Rectal smooth muscle tissue (tissue), 1 donor: Measurements from ENCODE around the gene SOX12.
"Not testable (repeated sequence)": the region's sequence is repeated elsewhere in the genome, so short reads cannot be mapped to it uniquely, and the experiment has no call there.

ENCODE experiments used
- H3K27ac ChIP-seq: one replicate; pipeline ENCODE4 v1.7.0; 2013; ENCODE audit warnings: low read depth, low read length, inconsistent platforms
- H3K27me3 ChIP-seq: one replicate; pipeline ENCODE4 v1.7.0; 2013; ENCODE audit warnings: low read length; ENCODE audit not compliant: control insufficient read depth, insufficient read depth
- H3K36me3 ChIP-seq: one replicate; pipeline ENCODE4 v1.7.0; 2013; ENCODE audit warnings: low read length; ENCODE audit not compliant: control insufficient read depth, insufficient read depth
- H3K4me1 ChIP-seq: one replicate; pipeline ENCODE4 v1.7.0; 2013; ENCODE audit warnings: low read length; ENCODE audit not compliant: control insufficient read depth, insufficient read depth
- H3K4me3 ChIP-seq: one replicate; pipeline ENCODE4 v1.7.0; 2013; ENCODE audit warnings: low read length
- H3K9ac ChIP-seq: one replicate; pipeline ENCODE4 v1.7.0; 2013; ENCODE audit warnings: low read length

SOX12 gene

GRCh38 chr20:347317-347639 lies 21.9 kb downstream of the SOX12 start:
- H3K4me3 ChIP-seq = peak overlapping the region; percentile 92
- no peak overlapping the region for H3K9ac ChIP-seq
- H3K4me1 ChIP-seq = no peaks in the 10 kb centered on the region
- no peaks in the 10 kb centered on the region for H3K27me3 ChIP-seq
- H3K36me3 ChIP-seq = no peaks in the 10 kb centered on the region
- peak overlapping the region; percentile 98 for H3K27ac ChIP-seq

GRCh38 chr20:347640-348484 lies 22.5 kb downstream of the SOX12 start:
- H3K4me3 ChIP-seq = peak overlapping the region; percentile 92
- H3K36me3 ChIP-seq = no peaks in the 10 kb centered on the region
- no peaks in the 10 kb centered on the region for H3K4me1 ChIP-seq
- no peaks in the 10 kb centered on the region for H3K27me3 ChIP-seq
- H3K27ac ChIP-seq = peak overlapping the region; percentile 98
- H3K9ac ChIP-seq = peak overlapping the region; percentile 94

GRCh38 chr20:348972-349841 lies 23.9 kb downstream of the SOX12 start:
- H3K4me3 ChIP-seq = peak overlapping the region; percentile 92
- H3K27me3 ChIP-seq = no peaks in the 10 kb centered on the region
- H3K36me3 ChIP-seq = no peaks in the 10 kb centered on the region
- peak overlapping the region; percentile 98 for H3K27ac ChIP-seq
- H3K9ac ChIP-seq = no peak overlapping the region
- H3K4me1 ChIP-seq = no peaks in the 10 kb centered on the region

DNA sequence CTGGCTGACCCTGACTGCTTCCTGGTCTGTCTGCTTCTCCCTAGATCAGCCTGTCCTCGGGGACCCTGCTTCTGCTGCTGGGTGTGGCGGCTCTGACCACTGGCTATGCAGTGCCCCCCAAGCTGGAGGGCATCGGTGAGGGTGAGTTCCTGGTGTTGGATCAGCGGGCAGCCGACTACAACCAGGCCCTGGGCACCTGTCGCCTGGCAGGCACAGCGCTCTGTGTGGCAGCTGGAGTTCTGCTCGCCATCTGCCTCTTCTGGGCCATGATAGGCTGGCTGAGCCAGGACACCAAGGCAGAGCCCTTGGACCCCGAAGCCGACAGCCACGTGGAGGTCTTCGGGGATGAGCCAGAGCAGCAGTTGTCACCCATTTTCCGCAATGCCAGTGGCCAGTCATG lies 27.8 kb downstream of the SOX12 start:
- Histone ChIP-seq H3K4me3 (no peak overlapping the region), H3K4me1 (no peaks in the 10 kb centered on the region), H3K9ac (no peak overlapping the region), H3K27ac (no peak overlapping the region), H3K27me3 (no peaks in the 10 kb centered on the region), H3K36me3 (no peaks in the 10 kb centered on the region)

GRCh38 chr20:354298-354977 lies 29.1 kb downstream of the SOX12 start:
- H3K27ac ChIP-seq = no peak overlapping the region

DNA sequence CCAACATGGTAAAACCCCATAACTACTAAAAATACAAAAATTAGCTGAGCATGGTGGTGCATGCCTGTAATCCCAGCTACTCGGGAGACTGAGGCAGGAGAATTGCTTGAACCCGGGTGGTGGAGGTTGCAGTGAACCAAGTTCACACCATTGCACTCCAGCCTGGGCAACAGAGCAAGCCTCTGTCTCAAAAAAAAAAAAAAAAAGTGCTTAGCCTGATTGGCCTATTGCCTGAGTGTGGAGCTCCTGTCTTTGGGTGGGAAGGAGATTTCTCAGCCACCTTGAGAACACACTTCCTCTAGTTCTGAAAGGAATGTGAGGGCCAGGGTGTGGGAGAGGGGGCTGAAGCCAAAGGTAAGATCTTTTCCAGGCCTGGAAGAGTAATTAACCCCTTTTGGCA lies 30.8 kb downstream of the SOX12 start:
- H3K27me3 ChIP-seq = not testable (repeated sequence)

More at GRCh38 chr20:354298-354977, 29.1 kb downstream of the SOX12 start:
- no peaks in the 10 kb centered on the region for H3K36me3 ChIP-seq
- no peaks in the 10 kb centered on the region for H3K27me3 ChIP-seq
- H3K4me1 ChIP-seq = no peaks in the 10 kb centered on the region
- H3K4me3 ChIP-seq = no peak overlapping the region
- no peak overlapping the region for H3K9ac ChIP-seq

DNA sequence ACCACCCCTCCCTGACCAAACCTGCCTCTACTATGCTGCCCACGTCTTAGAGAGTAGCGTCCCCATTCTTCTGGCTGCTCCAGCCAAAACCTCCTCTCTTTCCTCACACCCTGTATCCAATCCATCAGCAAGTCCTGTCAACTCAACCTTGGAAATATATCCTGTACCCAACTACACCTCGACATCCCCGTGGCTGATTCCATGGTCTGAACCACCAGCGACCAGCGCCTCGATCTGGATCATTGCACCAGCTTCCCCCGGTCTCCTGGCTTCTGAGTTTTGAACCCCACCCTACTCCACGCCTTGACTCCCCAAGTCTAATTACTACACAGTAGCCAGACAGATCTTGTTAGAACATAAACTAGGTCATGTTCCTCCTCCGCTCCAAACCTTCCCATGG lies 31.4 kb downstream of the SOX12 start:
- Histone ChIP-seq H3K4me3 (no peak overlapping the region), H3K9ac (no peak overlapping the region), H3K4me1 (no peaks in the 10 kb centered on the region), H3K27me3 (no peaks in the 10 kb centered on the region), H3K36me3 (no peaks in the 10 kb centered on the region), H3K27ac (no peak overlapping the region)

More for the DNA sequence above, 30.8 kb downstream of the SOX12 start:
- not testable (repeated sequence) for H3K4me3 ChIP-seq, H3K4me1 ChIP-seq, H3K9ac ChIP-seq, H3K36me3 ChIP-seq, H3K27ac ChIP-seq

GRCh38 chr20:358891-359555 lies 33.7 kb downstream of the SOX12 start:
- H3K9ac ChIP-seq = no peak overlapping the region
- no peak overlapping the region for H3K4me3 ChIP-seq
- no peaks in the 10 kb centered on the region for H3K4me1 ChIP-seq
- no peak overlapping the region for H3K27ac ChIP-seq
- no peaks in the 10 kb centered on the region for H3K36me3 ChIP-seq
- no peaks in the 10 kb centered on the region for H3K27me3 ChIP-seq

GRCh38 chr20:361561-361960 lies 36.2 kb downstream of the SOX12 start:
- H3K27me3 ChIP-seq = no peaks in the 10 kb centered on the region
- no peak overlapping the region for H3K9ac ChIP-seq
- H3K4me1 ChIP-seq = no peaks in the 10 kb centered on the region
- no peak overlapping the region for H3K27ac ChIP-seq
- H3K4me3 ChIP-seq = no peak overlapping the region
- no peaks in the 10 kb centered on the region for H3K36me3 ChIP-seq

GRCh38 chr20:362271-363254 lies 37.2 kb downstream of the SOX12 start:
- Histone ChIP-seq H3K4me1 (no peaks in the 10 kb centered on the region), H3K36me3 (no peaks in the 10 kb centered on the region), H3K27ac (no peak overlapping the region), H3K9ac (no peak overlapping the region), H3K4me3 (no peak overlapping the region), H3K27me3 (no peaks in the 10 kb centered on the region)

DNA sequence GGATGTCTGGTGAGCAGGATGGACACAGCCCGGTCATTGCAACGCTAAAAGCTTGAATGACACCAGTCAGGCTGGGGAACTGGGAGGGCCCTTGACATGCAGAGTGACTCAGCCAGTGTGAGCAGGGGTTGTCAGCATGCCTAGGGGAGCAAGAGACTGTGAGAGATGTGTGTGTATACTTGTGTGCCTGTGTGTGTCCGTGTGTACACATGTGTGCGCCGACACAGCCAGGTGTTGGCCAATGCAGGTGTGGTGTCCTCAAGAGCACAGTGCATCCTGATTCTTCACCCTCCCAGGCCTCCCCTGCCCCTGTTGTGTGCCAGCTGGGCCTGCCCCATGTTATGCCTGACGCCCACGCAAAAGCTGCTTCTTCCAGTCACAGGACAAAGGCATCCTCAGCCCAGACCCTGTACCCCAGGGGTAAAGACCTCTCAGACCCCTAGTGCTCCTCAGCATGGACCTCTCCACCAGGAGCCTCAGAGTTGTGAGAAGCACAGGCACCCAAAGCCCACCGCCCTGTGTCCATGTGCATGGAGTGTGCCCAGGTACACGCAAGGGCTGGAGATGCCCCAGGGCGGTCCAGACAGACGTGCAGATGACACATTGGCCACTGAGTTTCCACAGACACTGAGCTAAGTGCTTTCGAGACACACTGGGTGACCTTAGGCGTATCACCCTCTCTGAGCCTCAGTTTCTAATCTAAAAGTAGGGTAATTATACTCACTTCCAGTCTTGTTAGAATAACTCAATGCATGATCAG lies 38.1 kb downstream of the SOX12 start:
- Histone ChIP-seq H3K4me1 (no peaks in the 10 kb centered on the region), H3K27ac (no peak overlapping the region), H3K9ac (no peak overlapping the region), H3K27me3 (no peaks in the 10 kb centered on the region), H3K36me3 (no peaks in the 10 kb centered on the region), H3K4me3 (no peak overlapping the region)
